ENCODE data around the gene CDC6. TPM values are rescaled to one million over a fixed set of nuclear protein-coding genes. Genes with fewer than 3 reads are reported as not detected.

The CDC6 gene
- total and polyA plus RNA-seq, 2 of the 8 experiments (the other 6 are each of a cell fraction or from before 2014, with no cell fraction given), result 50.5 to 140 TPM

DNA sequence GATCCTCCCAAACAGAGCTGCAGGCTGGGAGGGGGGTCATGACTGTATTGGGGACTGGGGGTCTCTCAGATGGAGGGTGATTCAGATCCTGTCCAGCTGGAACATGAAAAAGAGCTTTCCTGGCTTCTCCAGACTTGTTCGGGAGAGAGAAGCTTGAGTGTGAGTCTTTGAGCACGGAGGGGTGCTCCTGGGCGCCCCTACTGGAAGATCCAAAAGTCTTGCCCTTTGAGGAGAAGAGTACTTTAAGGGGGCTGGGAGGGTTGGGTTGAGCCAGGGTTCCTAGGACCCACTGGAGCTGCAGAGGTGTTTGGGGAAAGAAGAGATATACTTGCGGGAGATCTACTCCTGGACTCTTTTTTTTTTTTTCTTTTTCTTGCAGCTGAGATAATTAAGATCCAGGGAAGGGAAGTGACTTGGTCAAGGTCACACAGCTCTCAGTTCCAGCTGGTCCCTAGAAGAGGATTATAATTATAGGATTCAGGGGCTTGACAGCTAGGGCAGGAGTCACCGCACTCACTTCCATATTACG lies 29.7 kb downstream of the CDC6 start (continued):
- no peak for TF ChIP-seq KDM5A (IDR thresholded peaks at IDR 0.05; ENCODE audit: low read length)
- TF ChIP-seq FOSL1 (IDR thresholded peaks at IDR 0.05; ENCODE audit: insufficient read depth, low read depth, low read length), result no peak
- no peak for TF ChIP-seq POLR2AphosphoS5 (IDR thresholded peaks at IDR 0.05; ENCODE audit: low read depth, low read length)
- TF ChIP-seq EZH2 (IDR thresholded peaks at IDR 0.05; ENCODE audit: low read depth, low read length, severe bottlenecking), result no peak
- no peak for TF ChIP-seq RBBP5 (IDR thresholded peaks at IDR 0.05; ENCODE audit: borderline replicate concordance, low read depth, low read length)
- TF ChIP-seq HDAC6 (IDR thresholded peaks at IDR 0.05; ENCODE audit: low read depth, low read length), result no peak
- TF ChIP-seq RFX5 (IDR thresholded peaks at IDR 0.05; ENCODE audit: borderline replicate concordance, low read depth, low read length), result no peak
- peak; percentile 76; the same call in 1 of the 2 replicates for TF ChIP-seq KDM1A (IDR thresholded peaks at IDR 0.05; ENCODE audit: borderline replicate concordance, low read length)
- no peak for TF ChIP-seq EP300 (IDR thresholded peaks at IDR 0.05; ENCODE audit: borderline replicate concordance in 1 of 2, low read depth in 2 of 2, low read length in 2 of 2)
- no peak for TF ChIP-seq GABPA (IDR thresholded peaks at IDR 0.05; ENCODE audit: borderline replicate concordance, insufficient read depth, low read length)
- TF ChIP-seq RXRA (IDR thresholded peaks at IDR 0.05; ENCODE audit: insufficient read depth, low read depth, low read length), result no peak
- no peak for TF ChIP-seq CHD2 (IDR thresholded peaks at IDR 0.05; ENCODE audit: low read length)
- TF ChIP-seq SP2 (IDR thresholded peaks at IDR 0.05; ENCODE audit: low read length), result no peak
- no peak for TF ChIP-seq TCF12 (IDR thresholded peaks at IDR 0.05; ENCODE audit: low read depth, low read length)
- TF ChIP-seq JUND (IDR thresholded peaks at IDR 0.05; ENCODE audit: low read length), result no peak
